ENCODE results near the gene AMMECR1.

DNA sequence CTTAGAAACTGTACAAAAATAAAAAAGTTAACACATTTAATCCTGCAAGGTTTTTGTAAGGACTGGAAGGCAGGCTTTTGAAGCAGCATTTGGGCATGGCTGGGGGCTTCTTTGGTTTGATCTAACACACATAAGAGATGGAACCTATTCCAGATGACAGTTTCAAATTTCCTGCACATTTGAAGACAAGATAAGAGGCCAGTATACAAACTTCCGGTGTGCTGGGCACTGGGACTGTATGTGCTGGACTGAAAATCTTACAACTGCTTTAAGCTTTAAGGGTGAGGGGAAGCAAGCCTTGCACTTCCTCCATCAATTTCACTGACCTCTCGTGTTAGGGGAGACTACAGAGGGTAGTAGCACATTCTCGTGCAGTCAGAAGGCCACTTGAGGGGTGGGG is 122.9 kb downstream of the AMMECR1 start:
- TF ChIP-seq, protein P1, sequence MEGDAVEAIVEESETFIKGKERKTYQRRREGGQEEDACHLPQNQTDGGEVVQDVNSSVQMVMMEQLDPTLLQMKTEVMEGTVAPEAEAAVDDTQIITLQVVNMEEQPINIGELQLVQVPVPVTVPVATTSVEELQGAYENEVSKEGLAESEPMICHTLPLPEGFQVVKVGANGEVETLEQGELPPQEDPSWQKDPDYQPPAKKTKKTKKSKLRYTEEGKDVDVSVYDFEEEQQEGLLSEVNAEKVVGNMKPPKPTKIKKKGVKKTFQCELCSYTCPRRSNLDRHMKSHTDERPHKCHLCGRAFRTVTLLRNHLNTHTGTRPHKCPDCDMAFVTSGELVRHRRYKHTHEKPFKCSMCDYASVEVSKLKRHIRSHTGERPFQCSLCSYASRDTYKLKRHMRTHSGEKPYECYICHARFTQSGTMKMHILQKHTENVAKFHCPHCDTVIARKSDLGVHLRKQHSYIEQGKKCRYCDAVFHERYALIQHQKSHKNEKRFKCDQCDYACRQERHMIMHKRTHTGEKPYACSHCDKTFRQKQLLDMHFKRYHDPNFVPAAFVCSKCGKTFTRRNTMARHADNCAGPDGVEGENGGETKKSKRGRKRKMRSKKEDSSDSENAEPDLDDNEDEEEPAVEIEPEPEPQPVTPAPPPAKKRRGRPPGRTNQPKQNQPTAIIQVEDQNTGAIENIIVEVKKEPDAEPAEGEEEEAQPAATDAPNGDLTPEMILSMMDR (conservative IDR thresholded peaks at IDR 0.05; ENCODE audit: low read length) = no peak
- no peak for TF ChIP-seq EZH2phosphoT487 (IDR thresholded peaks at IDR 0.05; ENCODE audit: borderline replicate concordance)

Data from Loucy (cell line).